Osteoblast (primary cell): ENCODE data around the gene FCN3. TPM values are rescaled to one million over a fixed set of nuclear protein-coding genes. Genes with fewer than 3 reads are reported as not detected.

Experiments
- DNase-seq: peaks from one replicate; pipeline ENCODE4 v3.0.0; 2011; ENCODE audit warnings: low spot score, mixed read lengths; ENCODE audit not compliant: insufficient read length; ENCODE audit errors: missing footprints
- H2AFZ ChIP-seq: 2 replicates; pipeline ENCODE4 v1.6.0; 2011; ENCODE audit warnings: mild to moderate bottlenecking, low read length
- H3K27ac ChIP-seq: 2 replicates; pipeline ENCODE4 v1.5.1; 2011; ENCODE audit warnings: mild to moderate bottlenecking, low read depth, low read length, moderate library complexity
- H3K27me3 ChIP-seq: 2 replicates; pipeline ENCODE4 v1.6.0; 2012; ENCODE audit warnings: mild to moderate bottlenecking, control low read depth, inconsistent platforms, low read length, moderate library complexity; ENCODE audit not compliant: insufficient read depth
- H3K36me3 ChIP-seq: 2 replicates; pipeline ENCODE4 v1.5.1; 2011; ENCODE audit warnings: mild to moderate bottlenecking, low read length, control low read depth, moderate library complexity; ENCODE audit not compliant: insufficient read depth
- H3K4me1 ChIP-seq: 2 replicates; pipeline ENCODE4 v1.5.1; 2011; ENCODE audit warnings: mild to moderate bottlenecking, low read length, control low read depth, moderate library complexity; ENCODE audit not compliant: insufficient read depth
- H3K4me2 ChIP-seq: 2 replicates; pipeline ENCODE4 v1.6.0; 2011; ENCODE audit warnings: mild to moderate bottlenecking, low read length; ENCODE audit not compliant: insufficient read depth
- H3K4me3 ChIP-seq: fragments of 200-600 bp; sonication (generic); 3 replicates; pipeline ENCODE4 v1.5.1; 2012; ENCODE audit warnings: mild to moderate bottlenecking, low read length, inconsistent platforms; ENCODE audit not compliant: insufficient read depth
- H3K79me2 ChIP-seq: 2 replicates; pipeline ENCODE4 v1.6.0; 2012; ENCODE audit warnings: mild to moderate bottlenecking, low read length, control low read depth, inconsistent platforms; ENCODE audit not compliant: insufficient read depth
- H3K9me3 ChIP-seq: 2 replicates; pipeline ENCODE4 v1.5.1; 2011; ENCODE audit warnings: low read depth, low read length, control low read depth
- H4K20me1 ChIP-seq: 2 replicates; pipeline ENCODE4 v1.6.0; 2012; ENCODE audit warnings: mild to moderate bottlenecking, low read length, control low read depth; ENCODE audit not compliant: insufficient read depth
- CTCF ChIP-seq: IDR thresholded peaks from 2 replicates; pipeline ENCODE4 v1.5.1; 2011; ENCODE audit warnings: mild to moderate bottlenecking, low read depth, low read length, moderate library complexity; ENCODE audit errors: extremely low read depth
- total RNA-seq: library from RNA; depleted of rRNA; stranded (reverse); fragments of >200 nt; gene quantifications from 2 replicates; pipeline ENCODE4 v1.2.3, GENCODE V29; 2012

The FCN3 gene
- total RNA-seq, 1 donor = not detected

- DNase-seq = peak; percentile 78
- no peaks in the 10 kb centered on the region for H3K36me3 ChIP-seq
- no peak overlapping the region for H3K4me2 ChIP-seq
- H4K20me1 ChIP-seq = no peaks in the 10 kb centered on the region
- no peaks in the 10 kb centered on the region for H3K79me2 ChIP-seq
- no peak overlapping the region for H3K4me3 ChIP-seq
- H2AFZ ChIP-seq = no peak overlapping the region
- H3K9me3 ChIP-seq = no peaks in the 10 kb centered on the region
- no peak overlapping the region for H3K27ac ChIP-seq
- no peaks in the 10 kb centered on the region for H3K27me3 ChIP-seq
- H3K4me1 ChIP-seq = no peaks in the 10 kb centered on the region
- no peak for TF ChIP-seq CTCF
These were observed 7.5 kb upstream of the FCN3 start for GRCh38 chr1:27381969-27382762.

DNA sequence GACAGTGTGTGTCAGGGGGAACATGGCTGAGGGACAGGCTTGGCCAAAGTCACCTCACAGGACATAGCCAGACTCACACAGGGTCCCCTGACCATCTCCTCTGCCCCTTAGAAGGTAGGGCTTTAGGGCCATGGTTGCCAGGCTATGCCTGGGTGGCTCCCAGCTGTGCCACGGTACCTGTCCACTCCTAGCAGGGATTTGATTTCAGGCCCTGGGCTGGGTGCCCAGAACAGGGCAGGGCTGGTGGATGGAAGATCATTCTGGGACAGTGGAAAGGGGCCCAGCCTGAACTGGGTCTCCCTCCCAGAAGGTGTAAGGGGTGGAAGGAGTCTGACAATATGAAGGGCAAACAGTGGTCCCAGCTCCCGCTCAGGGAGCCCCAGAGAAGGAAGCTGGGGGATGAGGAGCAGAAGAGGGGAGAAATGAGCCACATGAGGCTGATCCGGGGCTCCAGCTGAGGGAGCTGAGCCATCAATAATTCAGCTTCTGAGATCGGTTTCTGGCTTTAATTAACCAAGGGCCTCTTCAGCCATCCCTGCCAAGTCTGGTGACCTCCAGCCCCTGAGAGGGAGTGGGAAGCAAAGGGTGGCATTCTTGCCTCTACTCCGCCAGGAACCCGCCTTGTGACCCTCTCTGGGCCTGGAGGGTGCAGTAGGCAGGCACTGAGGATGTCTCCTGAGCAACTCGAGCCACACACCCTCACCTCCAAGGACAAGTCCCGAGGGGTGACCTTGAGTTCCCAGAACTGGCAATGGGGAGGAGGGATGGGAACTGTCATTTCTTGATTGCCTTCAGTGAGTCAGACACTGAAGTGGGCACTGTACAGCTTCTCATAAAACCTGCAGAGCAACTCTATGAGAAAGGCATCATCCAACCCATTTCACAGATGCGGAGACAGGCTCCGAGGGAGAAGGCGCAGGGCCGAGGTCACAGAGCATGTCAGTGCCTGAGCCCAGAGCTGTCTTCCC lies 6.4 kb upstream of the FCN3 start:
- H4K20me1 ChIP-seq = no peaks in the 10 kb centered on the region
- H3K27ac ChIP-seq = no peak overlapping the region
- no peak for DNase-seq

DNA sequence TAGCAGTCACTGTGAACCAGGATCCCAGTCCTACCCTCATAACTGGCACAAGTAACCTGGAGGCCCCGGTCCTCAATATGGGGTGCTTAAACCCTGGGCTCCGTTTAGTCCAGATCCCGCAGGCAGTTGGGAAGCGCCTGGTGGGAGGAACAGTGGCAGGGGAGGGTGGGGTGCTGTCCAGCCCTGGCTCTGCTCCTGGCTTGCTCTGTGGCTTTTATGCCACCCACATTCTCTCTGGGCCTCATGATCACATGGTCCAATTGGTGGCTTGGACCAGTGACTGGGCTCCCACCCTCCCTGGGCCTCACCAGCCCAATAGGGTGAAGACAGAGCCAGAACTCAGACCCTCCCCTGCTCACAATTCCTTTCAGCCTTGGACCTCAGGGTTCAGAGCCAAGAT lies 5.6 kb upstream of the FCN3 start:
- TF ChIP-seq CTCF = no peak

More for the DNA sequence above, 6.4 kb upstream of the FCN3 start:
- TF ChIP-seq CTCF = no peak
- Histone ChIP-seq H3K4me1 (no peaks in the 10 kb centered on the region), H3K79me2 (no peaks in the 10 kb centered on the region), H3K27me3 (no peaks in the 10 kb centered on the region), H3K36me3 (no peaks in the 10 kb centered on the region), H3K9me3 (no peaks in the 10 kb centered on the region), H3K4me2 (no peak overlapping the region), H3K4me3 (no peak overlapping the region), H2AFZ (no peak overlapping the region)

DNA sequence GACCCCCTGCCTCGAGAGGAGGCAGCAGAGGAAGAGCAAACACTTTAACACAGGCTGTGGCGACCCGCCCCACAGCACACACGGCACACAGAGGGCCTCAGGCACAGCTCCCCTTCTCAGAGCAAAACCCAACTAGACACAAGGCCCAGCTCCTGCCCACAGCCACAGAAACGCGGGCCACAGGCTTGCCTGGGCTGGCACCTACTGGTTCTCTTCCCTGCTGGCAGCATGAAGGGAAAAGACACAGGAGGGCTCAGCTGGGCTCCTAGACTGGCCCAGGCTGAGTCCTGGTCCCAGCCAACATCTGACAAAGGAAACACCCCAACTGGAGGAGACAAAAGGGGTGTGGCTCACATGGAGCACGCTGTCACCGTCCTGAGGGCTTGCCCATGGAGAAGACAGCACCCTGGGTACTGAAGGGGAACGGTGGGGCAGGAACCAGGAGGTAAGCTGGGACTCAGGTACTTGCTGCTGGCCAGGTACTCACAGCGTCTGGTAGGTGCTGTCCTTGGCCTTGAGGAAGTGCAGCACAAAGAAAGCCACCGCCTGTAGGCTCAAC lies 5.0 kb upstream of the FCN3 start:
- TF ChIP-seq CTCF = no peak
- Histone ChIP-seq H3K4me2 (no peak overlapping the region), H2AFZ (no peak overlapping the region), H3K4me1 (no peaks in the 10 kb centered on the region), H4K20me1 (no peaks in the 10 kb centered on the region), H3K79me2 (no peaks in the 10 kb centered on the region), H3K27ac (no peak overlapping the region), H3K36me3 (no peaks in the 10 kb centered on the region), H3K9me3 (no peaks in the 10 kb centered on the region), H3K27me3 (peaks cover under 1% of the 10 kb centered on the region), H3K4me3 (no peak overlapping the region)
- no peak for DNase-seq

More for the DNA sequence above, 5.6 kb upstream of the FCN3 start:
- no peaks in the 10 kb centered on the region for H4K20me1 ChIP-seq
- peak overlapping the region; percentile 62 for H2AFZ ChIP-seq
- peak; percentile 91 for DNase-seq
- no peaks in the 10 kb centered on the region for H3K36me3 ChIP-seq
- H3K27ac ChIP-seq = no peak overlapping the region
- no peaks in the 10 kb centered on the region for H3K9me3 ChIP-seq
- H3K4me2 ChIP-seq = no peak overlapping the region
- H3K4me3 ChIP-seq = no peak overlapping the region
- no peaks in the 10 kb centered on the region for H3K79me2 ChIP-seq
- no peaks in the 10 kb centered on the region for H3K27me3 ChIP-seq
- no peaks in the 10 kb centered on the region for H3K4me1 ChIP-seq
